ENCODE measurements around the gene TOR4A.
"Not testable (repeated sequence)": the region's sequence is repeated elsewhere in the genome, so short reads cannot be mapped to it uniquely, and the experiment has no call there.

Gene TOR4A

DNA sequence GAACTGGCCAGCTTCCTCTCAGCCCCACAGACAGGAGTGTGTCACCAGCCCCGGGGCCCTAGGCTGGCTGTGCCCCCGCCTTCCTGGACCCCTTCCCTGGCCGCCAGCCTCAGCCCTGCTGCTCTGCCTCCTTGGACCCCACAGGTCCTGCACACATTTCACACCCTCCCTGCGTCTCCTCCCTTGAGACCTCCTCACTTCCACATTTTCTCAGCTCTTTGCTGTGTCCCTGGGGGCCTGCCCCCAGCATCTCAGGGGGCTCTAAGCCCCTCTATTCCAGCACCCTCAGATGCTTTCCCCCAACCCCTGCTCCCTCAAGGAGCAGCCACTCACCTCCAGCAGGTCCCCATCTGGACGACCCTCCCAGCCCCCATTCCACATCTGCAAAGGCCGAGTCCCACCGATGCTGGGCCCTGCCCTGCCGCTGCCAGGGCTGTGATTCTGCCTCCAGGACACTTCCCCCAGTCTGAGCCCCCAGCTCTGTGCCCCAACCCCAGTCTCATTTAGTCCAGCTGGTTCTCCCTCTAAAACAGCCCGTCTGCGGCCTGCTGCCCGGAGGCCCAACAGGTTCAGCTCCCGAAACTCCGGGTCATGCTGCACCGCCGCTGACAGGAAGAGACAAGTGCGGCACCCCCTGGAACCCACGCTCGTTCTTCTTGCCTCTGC is 42.6 kb upstream of the TOR4A start:
- Mint-ChIP-seq H3K36me3 (ENCODE audit: low read depth) (no peaks in the 10 kb centered on the region), H3K4me3 (no peak overlapping the region), H3K4me1 (ENCODE audit: low read depth) (peaks cover 2% of the 10 kb centered on the region), H3K27me3 (ENCODE audit: low read depth) (no peaks in the 10 kb centered on the region), H3K27ac (no peak overlapping the region), H3K9me3 (no peaks in the 10 kb centered on the region)

DNA sequence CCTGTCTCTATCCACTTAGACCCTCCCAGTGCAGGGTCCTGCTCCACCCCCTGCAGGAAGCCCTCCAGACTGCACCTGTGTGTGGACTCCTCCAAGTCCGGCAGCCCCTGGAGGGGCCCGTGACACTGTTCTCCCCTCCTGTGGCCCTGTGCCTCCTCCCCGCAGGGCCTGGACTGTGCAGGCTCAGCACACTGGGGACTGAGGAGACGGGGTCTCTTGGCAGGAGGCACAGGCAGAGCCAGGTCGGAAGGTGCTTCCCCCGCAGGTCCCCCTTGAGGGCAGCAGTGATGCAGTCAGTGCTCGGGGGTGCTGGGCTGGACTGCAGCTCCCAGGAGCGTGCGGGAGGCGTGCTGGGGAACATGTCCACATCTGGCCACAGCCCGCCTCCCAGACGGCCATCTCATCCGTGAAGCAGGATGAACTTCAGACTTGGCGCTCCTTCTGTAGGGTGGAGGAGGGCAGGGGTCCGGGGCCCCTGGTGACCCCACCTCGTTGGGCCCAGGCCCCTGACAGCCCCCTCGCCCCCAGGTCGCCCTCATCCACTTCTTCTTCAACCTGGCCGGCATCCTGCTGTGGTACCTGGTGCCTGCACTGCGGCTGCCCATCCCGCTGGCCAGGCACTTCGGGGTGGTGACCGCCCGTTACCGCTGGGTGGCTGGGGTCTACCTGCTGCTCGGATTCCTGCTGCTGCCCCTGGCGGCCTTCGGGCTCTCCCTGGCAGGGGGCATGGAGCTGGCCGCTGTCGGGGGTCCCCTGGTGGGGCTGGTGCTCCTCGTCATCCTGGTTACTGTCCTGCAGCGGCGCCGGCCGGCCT is 41.9 kb upstream of the TOR4A start:
- H3K4me3 Mint-ChIP-seq = no peak overlapping the region
- H3K4me1 Mint-ChIP-seq (ENCODE audit: low read depth) = peaks cover 2% of the 10 kb centered on the region
- no peak overlapping the region for H3K27ac Mint-ChIP-seq
- no peaks in the 10 kb centered on the region for H3K36me3 Mint-ChIP-seq (ENCODE audit: low read depth)
- H3K27me3 Mint-ChIP-seq (ENCODE audit: low read depth) = no peaks in the 10 kb centered on the region
- H3K9me3 Mint-ChIP-seq = no peaks in the 10 kb centered on the region

DNA sequence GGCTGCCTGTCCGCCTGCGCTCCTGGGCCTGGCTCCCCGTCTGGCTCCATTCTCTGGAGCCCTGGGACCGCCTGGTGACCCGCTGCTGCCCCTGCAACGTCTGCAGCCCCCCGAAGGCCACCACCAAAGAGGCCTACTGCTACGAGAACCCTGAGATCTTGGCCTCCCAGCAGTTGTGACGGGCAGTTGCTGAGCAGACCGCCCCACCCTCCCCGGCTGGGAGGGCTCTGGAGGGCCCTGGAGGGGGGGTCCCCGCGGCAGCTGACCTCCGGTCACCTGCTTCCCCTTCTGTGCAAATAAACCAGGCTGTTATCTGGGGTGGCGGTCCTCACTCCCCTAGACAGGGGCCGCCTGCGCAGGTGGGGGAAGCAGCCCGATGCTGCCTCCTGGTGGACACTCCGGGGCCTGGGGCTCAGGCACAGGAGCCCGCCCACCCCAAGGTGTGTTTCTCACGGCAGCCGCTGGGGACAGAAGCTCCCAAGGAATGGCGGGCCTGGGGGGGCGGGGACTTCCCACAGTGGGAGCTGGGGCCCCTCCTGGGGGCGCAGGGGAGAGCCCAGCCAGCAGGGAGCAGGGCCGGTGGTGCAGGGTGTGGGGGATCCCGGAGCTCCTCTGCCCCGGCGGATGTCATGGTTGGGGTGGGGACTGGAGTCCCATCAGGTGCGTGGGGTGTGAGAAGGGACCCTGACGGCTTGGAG is 41.1 kb upstream of the TOR4A start:
- peaks cover 4% of the 10 kb centered on the region for H3K36me3 Mint-ChIP-seq (ENCODE audit: low read depth)
- H3K4me1 Mint-ChIP-seq (ENCODE audit: low read depth) = peaks cover 2% of the 10 kb centered on the region
- no peaks in the 10 kb centered on the region for H3K9me3 Mint-ChIP-seq
- no peak overlapping the region for H3K27ac Mint-ChIP-seq
- H3K4me3 Mint-ChIP-seq = no peak overlapping the region
- H3K27me3 Mint-ChIP-seq (ENCODE audit: low read depth) = no peaks in the 10 kb centered on the region

DNA sequence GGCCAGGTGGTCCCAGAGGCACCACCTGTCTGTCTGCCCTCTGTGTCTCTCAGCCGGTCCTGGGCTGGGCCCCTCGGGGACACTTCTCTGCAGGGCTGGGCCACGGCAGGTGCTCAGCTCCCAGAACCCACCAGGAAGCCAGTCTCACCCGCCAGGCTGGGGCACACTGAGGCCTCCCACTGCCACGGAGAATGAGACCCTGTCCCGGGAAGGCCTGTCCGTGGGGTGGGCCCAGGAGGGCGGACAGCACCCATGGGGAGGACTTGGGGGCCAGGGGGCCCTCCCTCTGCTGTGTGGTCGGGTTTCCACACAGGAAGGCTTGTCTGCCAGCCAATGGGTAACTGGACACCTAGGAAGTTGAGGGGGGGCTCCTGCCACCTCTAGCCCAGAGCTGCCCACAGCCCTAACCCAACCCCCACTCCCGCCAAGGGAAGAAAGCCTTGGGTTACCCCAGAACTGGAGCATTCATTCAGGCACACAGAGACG is 40.5 kb upstream of the TOR4A start:
- Mint-ChIP-seq H3K27me3 (ENCODE audit: low read depth) (no peaks in the 10 kb centered on the region), H3K36me3 (ENCODE audit: low read depth) (peaks cover 4% of the 10 kb centered on the region), H3K4me1 (ENCODE audit: low read depth) (peaks cover 2% of the 10 kb centered on the region), H3K4me3 (no peak overlapping the region), H3K9me3 (no peaks in the 10 kb centered on the region), H3K27ac (no peak overlapping the region)

DNA sequence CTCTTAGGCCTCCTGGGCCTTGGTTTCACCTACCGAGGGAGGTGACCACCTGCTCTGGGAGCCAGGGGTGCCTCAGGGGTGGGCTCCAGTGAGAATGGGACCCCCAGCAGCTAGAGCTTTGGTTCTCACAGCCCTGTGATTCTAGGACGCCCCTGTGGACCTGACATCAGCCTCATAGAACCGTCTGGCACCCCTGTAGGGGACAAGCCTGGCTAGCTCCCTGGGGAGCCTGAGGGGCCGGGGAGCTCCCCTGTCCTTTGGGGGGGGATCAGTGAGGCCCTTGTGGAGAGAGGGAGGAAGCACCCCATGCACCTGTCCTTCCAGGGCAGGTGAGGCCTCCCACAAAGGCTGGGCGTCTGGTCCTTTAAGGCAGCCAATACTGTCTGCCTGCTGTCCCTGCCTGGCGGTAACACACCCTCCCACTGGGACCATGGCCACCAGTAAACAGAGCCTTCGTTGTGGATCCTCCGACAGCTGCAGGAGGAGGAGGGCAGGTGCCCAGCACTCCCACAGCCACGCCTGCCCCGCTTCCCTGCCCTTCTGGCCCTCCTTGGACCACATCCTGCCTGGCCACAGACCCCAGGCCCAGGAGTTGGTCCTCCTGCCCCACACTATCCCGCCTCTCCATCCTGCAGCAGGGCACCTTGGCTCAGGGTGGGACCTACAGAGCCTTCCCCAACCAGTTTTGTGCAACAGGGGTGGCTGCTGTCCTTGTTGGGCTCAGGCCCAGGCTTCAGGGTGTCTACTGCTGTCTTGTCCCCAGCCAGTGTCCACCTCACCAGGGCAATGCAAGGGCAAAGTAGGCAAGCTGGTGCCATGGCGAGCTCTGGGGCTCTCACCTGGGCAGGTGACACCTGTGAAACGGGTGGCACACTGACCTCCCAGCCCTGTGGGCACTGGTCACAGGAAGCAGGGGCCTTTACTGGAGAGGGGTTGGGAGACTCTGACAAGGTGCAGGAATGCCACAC is 39.5 kb upstream of the TOR4A start:
- H3K4me1 Mint-ChIP-seq (ENCODE audit: low read depth) = peaks cover 11% of the 10 kb centered on the region
- H3K27ac Mint-ChIP-seq = no peak overlapping the region
- H3K9me3 Mint-ChIP-seq = no peaks in the 10 kb centered on the region
- H3K4me3 Mint-ChIP-seq = no peak overlapping the region
- peaks cover 13% of the 10 kb centered on the region for H3K36me3 Mint-ChIP-seq (ENCODE audit: low read depth)
- no peaks in the 10 kb centered on the region for H3K27me3 Mint-ChIP-seq (ENCODE audit: low read depth)

DNA sequence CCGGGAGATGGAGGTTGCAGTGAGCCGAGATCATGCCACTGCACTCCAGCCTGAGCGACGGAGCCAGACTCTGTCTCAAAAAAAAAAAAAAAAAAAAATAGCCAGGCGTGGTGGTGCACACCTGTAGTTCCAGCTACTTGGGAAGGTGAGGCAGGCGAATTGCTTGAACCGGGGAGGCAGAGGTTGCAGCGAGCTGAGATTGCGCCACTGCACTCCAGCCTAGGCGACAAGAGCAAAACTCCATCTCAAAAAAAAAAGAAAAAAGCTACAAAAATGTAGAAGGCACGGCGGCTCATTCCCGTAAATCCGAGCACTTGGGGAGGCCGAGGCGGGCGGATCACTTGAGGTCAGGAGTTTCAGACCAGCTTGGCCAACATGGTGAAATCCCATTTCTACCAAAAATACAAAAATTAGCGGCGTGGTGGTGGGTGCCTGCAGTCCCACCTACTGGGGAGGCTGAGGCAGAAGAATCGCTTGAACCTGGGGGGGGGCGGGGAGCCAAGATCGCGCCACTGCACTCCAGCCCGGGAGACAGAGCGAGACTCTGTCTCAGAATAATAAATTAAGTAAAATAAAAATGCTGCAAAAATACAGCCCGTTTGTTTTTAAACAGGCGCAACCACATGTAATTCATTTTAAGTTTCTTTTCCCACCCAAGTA is 37.9 kb upstream of the TOR4A start:
- peaks cover 23% of the 10 kb centered on the region for H3K4me1 Mint-ChIP-seq (ENCODE audit: low read depth)

DNA sequence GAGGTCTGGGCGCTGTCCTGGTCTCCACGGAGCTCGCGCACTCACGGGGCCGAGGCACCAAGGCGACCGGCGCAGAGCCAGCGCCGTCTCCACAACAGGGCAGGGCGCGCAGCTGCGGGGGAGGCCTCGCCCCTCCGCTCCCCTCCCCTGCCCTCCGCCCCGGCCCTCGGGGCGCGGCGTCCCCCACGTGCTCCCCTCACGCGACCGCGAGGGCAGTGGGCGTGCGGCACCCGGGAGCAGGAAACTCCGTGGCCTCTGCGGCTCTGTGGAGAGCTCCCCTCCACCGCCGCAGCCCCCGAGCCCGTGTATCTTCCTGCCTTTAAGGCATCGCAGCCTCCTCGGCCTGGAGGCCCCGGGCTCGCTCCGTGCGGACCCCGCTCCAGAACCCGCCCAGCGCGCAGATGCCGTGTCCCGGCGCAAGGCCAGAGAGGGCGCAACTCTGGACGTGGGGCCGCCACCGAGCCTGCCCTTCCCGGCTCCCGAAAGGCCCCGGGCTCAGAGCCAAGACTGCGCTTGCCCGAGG is 37.1 kb upstream of the TOR4A start:
- peaks cover 23% of the 10 kb centered on the region for H3K4me1 Mint-ChIP-seq (ENCODE audit: low read depth)
- peaks cover 24% of the 10 kb centered on the region for H3K36me3 Mint-ChIP-seq (ENCODE audit: low read depth)
- peak overlapping the region; percentile 75 for H3K4me3 Mint-ChIP-seq
- no peaks in the 10 kb centered on the region for H3K9me3 Mint-ChIP-seq
- H3K27ac Mint-ChIP-seq = peak overlapping the region; percentile 45
- no peaks in the 10 kb centered on the region for H3K27me3 Mint-ChIP-seq (ENCODE audit: low read depth)

More for the DNA sequence above, 37.9 kb upstream of the TOR4A start:
- peaks cover 24% of the 10 kb centered on the region for H3K36me3 Mint-ChIP-seq (ENCODE audit: low read depth)
- H3K9me3 Mint-ChIP-seq; H3K27me3 Mint-ChIP-seq (ENCODE audit: low read depth): not testable (repeated sequence)
- H3K27ac Mint-ChIP-seq = peak overlapping the region; percentile 49
- H3K4me3 Mint-ChIP-seq = peak overlapping the region; percentile 75

DNA sequence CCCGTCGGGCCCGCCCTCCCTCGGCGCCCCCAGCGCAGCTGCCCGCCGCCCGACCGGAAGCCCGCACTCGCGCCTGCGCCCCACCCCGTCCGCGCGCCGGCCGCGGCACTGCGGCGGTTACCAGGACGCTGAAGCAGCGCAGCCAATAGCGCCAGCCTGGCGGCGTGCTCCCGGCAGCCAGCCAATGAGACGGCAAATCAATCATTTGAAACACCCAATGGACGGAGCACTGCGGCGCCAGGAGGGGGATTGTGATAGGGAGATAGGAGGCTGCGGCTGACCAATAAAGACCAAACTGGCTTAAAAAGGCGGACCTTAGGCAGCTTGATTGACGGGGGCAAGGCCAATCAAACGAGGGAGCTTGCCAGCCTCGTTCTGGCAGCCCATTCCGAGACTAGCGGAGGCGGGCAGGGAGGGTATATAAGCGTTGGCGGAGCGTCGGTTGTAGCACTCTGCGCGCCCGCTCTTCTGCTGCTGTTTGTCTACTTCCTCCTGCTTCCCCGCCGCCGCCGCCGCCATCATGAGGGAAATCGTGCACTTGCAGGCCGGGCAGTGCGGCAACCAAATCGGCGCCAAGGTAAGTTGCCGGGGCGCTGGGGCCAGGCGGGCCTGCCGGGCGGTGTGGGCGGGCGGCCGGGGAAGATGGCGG is 36.6 kb upstream of the TOR4A start, which contains the start of gene TUBB4B:
TSS of gene TUBB4B (plus strand) at position 447 of the 649 bp plus-strand sequence. CDS start at position 521, 74 bp downstream.
- no peaks in the 10 kb centered on the region for H3K9me3 Mint-ChIP-seq
- H3K27ac Mint-ChIP-seq = peak within 1 kb of the TSS; percentile 90
- no peaks in the 10 kb centered on the region for H3K27me3 Mint-ChIP-seq (ENCODE audit: low read depth)
- peak within 1 kb of the TSS; percentile 87 for H3K4me3 Mint-ChIP-seq
- H3K4me1 Mint-ChIP-seq (ENCODE audit: low read depth) = peaks cover 23% of the 10 kb centered on the region
- H3K36me3 Mint-ChIP-seq (ENCODE audit: low read depth) = peaks cover 24% of the 10 kb centered on the region

DNA sequence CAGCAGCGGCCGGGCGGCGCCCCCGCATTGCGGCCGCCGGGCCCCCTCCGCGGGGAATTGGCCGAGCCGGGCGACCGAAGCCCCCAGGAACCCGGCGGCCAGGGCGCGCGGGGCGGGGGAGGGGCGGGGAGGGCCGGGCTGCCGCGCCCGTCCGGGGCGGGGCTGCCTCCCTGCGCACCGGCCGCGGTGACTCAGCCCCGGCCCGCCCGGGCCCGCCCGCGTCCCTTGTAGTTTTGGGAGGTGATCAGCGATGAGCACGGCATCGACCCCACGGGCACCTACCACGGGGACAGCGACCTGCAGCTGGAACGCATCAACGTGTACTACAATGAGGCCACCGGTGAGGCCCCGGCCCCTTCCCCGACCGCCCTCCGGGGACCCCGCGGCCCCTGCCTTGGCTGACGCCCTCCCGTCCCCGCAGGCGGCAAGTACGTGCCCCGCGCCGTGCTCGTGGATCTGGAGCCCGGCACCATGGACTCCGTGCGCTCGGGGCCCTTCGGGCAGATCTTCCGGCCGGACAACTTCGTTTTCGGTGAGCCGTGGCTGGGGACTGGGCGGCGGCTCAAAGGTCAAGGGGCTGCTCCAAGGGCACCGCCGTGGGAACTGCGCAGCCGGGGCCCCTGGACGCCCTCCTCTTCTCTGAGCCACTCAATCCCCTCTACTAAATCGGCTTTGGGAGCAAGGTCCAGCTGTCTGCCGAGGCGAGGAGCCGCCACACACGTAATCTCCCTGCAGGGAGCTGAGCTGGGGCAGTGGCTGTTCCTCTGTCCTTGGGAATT is 35.8 kb upstream of the TOR4A start:
- H3K4me3 Mint-ChIP-seq = peak overlapping the region; percentile 85
- H3K36me3 Mint-ChIP-seq (ENCODE audit: low read depth) = peaks cover 24% of the 10 kb centered on the region
- H3K27me3 Mint-ChIP-seq (ENCODE audit: low read depth) = no peaks in the 10 kb centered on the region
- peaks cover 23% of the 10 kb centered on the region for H3K4me1 Mint-ChIP-seq (ENCODE audit: low read depth)
- no peaks in the 10 kb centered on the region for H3K9me3 Mint-ChIP-seq
- H3K27ac Mint-ChIP-seq = peak overlapping the region; percentile 52

DNA sequence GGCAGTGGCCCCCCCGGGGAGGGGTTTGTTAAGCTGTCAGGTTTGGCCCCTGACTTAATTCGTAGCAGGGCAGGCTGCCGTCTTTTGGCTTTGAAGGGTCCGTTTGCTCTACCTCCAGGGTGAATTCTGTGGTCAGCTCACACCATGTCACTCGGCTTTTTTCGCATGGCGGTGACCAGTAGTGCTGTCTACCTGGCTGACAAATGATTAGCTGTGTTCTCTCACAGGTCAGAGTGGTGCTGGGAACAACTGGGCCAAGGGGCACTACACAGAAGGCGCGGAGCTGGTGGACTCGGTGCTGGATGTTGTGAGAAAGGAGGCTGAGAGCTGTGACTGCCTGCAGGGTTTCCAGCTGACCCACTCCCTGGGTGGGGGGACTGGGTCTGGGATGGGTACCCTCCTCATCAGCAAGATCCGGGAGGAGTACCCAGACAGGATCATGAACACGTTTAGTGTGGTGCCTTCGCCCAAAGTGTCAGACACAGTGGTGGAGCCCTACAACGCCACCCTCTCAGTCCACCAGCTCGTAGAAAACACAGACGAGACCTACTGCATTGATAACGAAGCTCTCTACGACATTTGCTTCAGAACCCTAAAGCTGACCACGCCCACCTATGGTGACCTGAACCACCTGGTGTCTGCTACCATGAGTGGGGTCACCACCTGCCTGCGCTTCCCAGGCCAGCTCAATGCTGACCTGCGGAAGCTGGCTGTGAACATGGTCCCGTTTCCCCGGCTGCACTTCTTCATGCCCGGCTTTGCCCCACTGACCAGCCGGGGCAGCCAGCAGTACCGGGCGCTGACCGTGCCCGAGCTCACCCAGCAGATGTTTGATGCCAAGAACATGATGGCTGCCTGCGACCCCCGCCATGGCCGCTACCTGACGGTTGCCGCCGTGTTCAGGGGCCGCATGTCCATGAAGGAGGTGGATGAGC is 35.0 kb upstream of the TOR4A start:
- H3K36me3 Mint-ChIP-seq (ENCODE audit: low read depth) = peaks cover 24% of the 10 kb centered on the region
- H3K4me1 Mint-ChIP-seq (ENCODE audit: low read depth) = peaks cover 23% of the 10 kb centered on the region
- H3K9me3 Mint-ChIP-seq = no peaks in the 10 kb centered on the region
- H3K4me3 Mint-ChIP-seq = peak overlapping the region; percentile 85
- no peaks in the 10 kb centered on the region for H3K27me3 Mint-ChIP-seq (ENCODE audit: low read depth)
- H3K27ac Mint-ChIP-seq = peak overlapping the region; percentile 77

DNA sequence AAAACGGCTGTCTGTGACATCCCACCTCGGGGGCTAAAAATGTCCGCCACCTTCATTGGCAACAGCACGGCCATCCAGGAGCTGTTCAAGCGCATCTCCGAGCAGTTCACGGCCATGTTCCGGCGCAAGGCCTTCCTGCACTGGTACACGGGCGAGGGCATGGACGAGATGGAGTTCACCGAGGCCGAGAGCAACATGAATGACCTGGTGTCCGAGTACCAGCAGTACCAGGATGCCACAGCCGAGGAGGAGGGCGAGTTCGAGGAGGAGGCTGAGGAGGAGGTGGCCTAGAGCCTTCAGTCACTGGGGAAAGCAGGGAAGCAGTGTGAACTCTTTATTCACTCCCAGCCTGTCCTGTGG is 34.3 kb upstream of the TOR4A start:
- Mint-ChIP-seq H3K4me3 (peak overlapping the region; percentile 59), H3K36me3 (ENCODE audit: low read depth) (peaks cover 24% of the 10 kb centered on the region), H3K4me1 (ENCODE audit: low read depth) (peaks cover 23% of the 10 kb centered on the region), H3K27ac (peak overlapping the region; percentile 41)
- not testable (repeated sequence) for H3K27me3 Mint-ChIP-seq (ENCODE audit: low read depth); H3K9me3 Mint-ChIP-seq

Measured in T-helper 1 cell treated with Interleukin-12 subunit alpha and Interleukin-12 subunit beta and Interleukin-4 antibody, amounts not matched to agents 30 μg/mL and 1 μg/mL, for 36 hours (primary cell).